AG09319 (cell line): ENCODE results near the gene FANCC.

ENCODE experiments used
- DNase-seq: peaks from one replicate; pipeline ENCODE4 v3.0.0-alpha.2; 2010; ENCODE audit warnings: low read depth; ENCODE audit errors: extremely low read depth
- CTCF ChIP-seq: IDR thresholded peaks from 2 replicates; pipeline ENCODE4 v1.5.1; 2011; ENCODE audit warnings: low read depth, mild to moderate bottlenecking, inconsistent platforms, low read length, moderate library complexity

FANCC gene

DNA sequence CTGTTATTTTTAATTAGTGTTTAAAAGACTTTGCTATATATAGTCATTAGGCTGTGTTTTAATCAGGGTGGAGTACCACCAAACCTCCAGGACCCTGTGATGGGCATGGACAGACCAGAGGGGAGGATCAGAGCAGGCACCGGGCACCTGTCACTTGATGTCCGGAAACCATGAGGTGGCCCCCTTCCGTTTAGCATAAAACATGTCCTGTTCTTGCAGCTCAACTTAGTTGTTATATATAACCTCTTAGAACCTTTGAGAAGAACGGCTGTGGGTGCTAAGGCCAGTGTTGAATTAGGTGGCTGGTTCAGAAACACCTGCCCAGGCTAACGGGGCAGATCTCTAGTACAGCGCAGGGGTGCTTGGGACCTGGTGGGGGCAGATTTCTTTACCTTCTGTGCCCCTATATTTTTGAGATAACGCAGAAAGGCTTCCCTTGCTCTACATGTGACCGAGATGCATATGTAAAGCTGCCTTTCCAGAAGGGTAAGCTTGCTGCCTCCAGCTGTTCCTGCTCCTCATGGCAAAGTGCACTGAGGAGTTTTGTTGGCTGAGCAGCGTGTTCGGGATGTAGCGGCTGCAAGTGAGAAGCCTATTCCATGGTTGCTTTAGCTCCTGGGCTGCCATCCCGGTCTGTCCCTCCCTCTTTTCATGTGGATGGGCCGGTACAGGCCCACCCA lies 255.5 kb downstream of the FANCC start:
- TF ChIP-seq CTCF = no peak

DNA sequence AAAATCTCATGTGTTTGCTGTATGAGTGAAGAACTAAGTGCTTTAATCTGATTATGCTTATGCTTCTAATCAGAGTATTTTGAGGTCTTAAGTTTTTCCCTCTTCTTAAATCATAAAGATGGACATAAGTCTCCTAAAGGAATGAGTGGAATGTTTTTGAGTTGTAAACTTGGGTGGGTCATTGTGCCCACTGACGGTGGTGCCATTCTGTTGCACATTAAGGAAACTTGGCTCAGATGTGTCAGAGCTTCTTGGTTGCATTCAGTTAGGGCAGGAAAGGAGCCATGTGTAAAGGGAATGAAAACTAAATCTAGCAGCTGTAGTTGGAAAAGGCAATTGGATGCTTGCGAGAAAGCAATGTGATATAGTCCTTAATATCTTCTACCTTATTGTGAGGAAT lies 256.6 kb downstream of the FANCC start:
- no peak for TF ChIP-seq CTCF
- no peak for DNase-seq

More for the DNA sequence above, 255.5 kb downstream of the FANCC start:
- no peak for DNase-seq

DNA sequence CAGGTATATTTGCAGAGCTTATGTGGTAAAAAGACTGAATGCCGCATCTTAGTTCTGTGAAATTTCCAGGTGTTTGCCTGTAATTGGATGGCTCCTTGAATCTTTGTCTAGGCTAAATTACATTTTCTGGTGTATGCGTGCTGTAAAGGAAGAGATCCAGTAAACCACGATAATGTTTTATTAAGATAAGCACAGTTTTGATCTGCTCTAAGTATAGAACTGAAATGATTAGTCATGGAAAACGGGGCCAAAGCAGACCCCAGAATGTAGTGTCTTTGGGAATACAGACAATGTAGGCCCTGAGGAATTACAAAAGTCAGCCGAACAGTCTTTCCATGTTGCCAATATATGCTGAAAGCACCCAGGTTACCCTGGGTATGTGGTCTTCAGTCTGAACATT lies 257.3 kb downstream of the FANCC start:
- no peak for TF ChIP-seq CTCF
- DNase-seq = no peak

DNA sequence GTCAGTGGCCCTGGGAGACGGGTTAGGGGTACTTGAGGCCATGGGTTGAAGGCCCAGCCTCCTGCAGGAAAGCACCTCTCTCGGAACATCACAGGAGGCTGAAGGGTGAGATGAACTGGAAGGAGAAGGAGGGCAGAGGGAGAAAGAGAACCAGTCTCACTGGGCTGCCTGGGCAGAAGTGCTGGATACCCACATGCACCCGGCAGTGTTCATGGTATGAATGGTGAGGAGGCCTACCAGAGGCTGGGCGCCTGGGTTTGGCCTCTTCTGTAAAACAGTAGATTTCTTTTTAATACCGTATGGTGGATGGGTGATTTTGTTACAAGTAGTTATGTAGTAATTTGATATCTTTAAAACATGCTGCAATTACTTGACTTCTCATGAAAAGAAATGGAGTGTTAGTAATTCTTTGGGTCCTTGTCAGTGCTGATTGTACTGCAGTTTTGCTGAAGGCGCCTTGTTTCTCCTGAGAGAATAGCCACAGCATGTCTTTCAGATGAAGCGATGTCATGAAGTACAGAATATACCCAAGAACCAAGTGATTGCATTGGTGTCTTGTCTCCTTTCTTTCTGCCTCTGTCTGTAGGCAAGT lies 258.6 kb downstream of the FANCC start:
- DNase-seq = no peak

GRCh38 chr9:95058121-95058785 lies 259.3 kb downstream of the FANCC start:
- no peak for TF ChIP-seq CTCF
- no peak for DNase-seq

More for the DNA sequence above, 258.6 kb downstream of the FANCC start:
- TF ChIP-seq CTCF = no peak

DNA sequence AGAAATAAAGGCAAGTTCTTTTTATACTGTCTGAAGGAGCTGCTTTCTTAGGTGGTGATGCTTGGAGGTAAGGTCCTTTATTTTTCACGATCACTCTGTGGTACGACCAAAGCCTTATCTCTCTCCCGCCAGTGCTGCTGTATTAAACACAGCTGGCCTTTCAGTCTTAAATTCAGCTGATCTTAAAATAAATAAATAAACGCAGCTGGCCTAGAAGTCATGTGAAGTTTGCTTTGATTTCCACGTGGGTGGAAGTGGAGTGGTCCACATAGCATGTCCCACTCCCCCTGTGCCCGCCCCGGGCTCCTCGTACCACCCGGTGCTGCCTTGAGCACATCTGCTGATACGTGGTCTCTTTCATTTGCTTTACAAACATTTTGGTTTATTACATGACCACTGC lies 260.4 kb downstream of the FANCC start:
- TF ChIP-seq CTCF = no peak
- DNase-seq = no peak
